Measurements from ENCODE around the gene EXTL2. TPM values are rescaled to one million over a fixed set of nuclear protein-coding genes. Genes with fewer than 3 reads are reported as not detected.
"Not testable (repeated sequence)": the region's sequence is repeated elsewhere in the genome, so short reads cannot be mapped to it uniquely, and the experiment has no call there.

The EXTL2 gene
- total and polyA plus RNA-seq, 2 donors (not counting 3 experiments of a cell fraction or from before 2014, with no cell fraction given) = 19.4 to 30.7 TPM

GRCh38 chr1:100891380-100891779 lies 3.3 kb downstream of the EXTL2 start:
- no peak for DNase-seq (ENCODE audit: low read depth, low spot score)
- no peaks in the 10 kb centered on the region for H3K27me3 ChIP-seq (ENCODE audit: control insufficient read depth in 2 of 2, insufficient read depth in 2 of 2, low read length in 2 of 2)
- no peak overlapping the region for H3K27ac ChIP-seq (ENCODE audit: insufficient read depth, low read depth, low read length)
- no peaks in the 10 kb centered on the region for H3K36me3 ChIP-seq (ENCODE audit: control insufficient read depth in 2 of 2, extremely low read depth in 1 of 2, insufficient read depth in 2 of 2, low read length in 2 of 2)
- H3K9me1 ChIP-seq (replicated peaks; ENCODE audit: control insufficient read depth, extremely low read depth, insufficient read depth, low read length) = no peaks in the 10 kb centered on the region
- no peaks in the 10 kb centered on the region for H4K20me1 ChIP-seq (replicated peaks; ENCODE audit: control insufficient read depth, extremely low read depth, insufficient read depth, low read length)
- FAIRE-seq = no peak
- ChIA-PET POLR2A (no interaction called here), CTCF (no interaction called here)
- no TSS peak for BruUV-seq (replicated peaks)
- intact Hi-C loops (cut with micrococcal nuclease) (loop anchor here (5.0 to 10.0 kb wide), 2 partner anchors 539 to 757 kb away; partner anchors contain the start of genes CDC14A, SASS6 and TRMT13), dilution Hi-C loops (cut with MboI; ENCODE audit: extremely low pct_ligation_motif_present, low sequenced_read_pairs) (no loop called here)
- no peak overlapping the region for H3K9ac ChIP-seq (replicated peaks; ENCODE audit: extremely low read depth, insufficient read depth, low read length)
- no peak for TF ChIP-seq MYC (IDR thresholded peaks at IDR 0.05; ENCODE audit: low read depth, low read length)
- TF ChIP-seq MAX (IDR thresholded peaks at IDR 0.05; ENCODE audit: insufficient read depth, insufficient read length) = no peak
- TF ChIP-seq GATA2 (IDR thresholded peaks at IDR 0.05; ENCODE audit: insufficient read depth, insufficient read length, low read depth, low read length) = no peak
- no peak for TF ChIP-seq JUN (IDR thresholded peaks at IDR 0.05; ENCODE audit: borderline replicate concordance, insufficient read depth, insufficient read length, low read depth)
- no peak for TF ChIP-seq POLR2A (IDR thresholded peaks at IDR 0.05; ENCODE audit: low read depth, low read length)
- TF ChIP-seq EZH2 (IDR thresholded peaks at IDR 0.05; ENCODE audit: borderline replicate concordance, low read depth, low read length, severe bottlenecking) = no peak
- TF ChIP-seq CTCF (IDR thresholded peaks at IDR 0.05; ENCODE audit: extremely low read depth in 1 of 2, insufficient read depth in 1 of 2, low read depth in 1 of 2, low read length in 2 of 2) = no peak
- TF ChIP-seq POLR2AphosphoS5 (IDR thresholded peaks at IDR 0.05; ENCODE audit: insufficient read depth, low read depth, low read length) = no peak
- TF ChIP-seq FOS (IDR thresholded peaks at IDR 0.05; ENCODE audit: borderline replicate concordance, insufficient read depth, low read length) = no peak
- peaks cover 29% of the 10 kb centered on the region for H3K79me2 ChIP-seq (ENCODE audit: control insufficient read depth, insufficient read depth, low read length)
- no peak overlapping the region for H3K4me3 ChIP-seq (replicated peaks in 1 of 3; ENCODE audit: insufficient read depth in 1 of 3, low read depth in 1 of 3, low read length in 3 of 3)
- H3K9me3 ChIP-seq (replicated peaks; ENCODE audit: control insufficient read depth, insufficient read depth, low read length) = peaks cover 3% of the 10 kb centered on the region
- no peak overlapping the region for H3K4me2 ChIP-seq (ENCODE audit: insufficient read depth, low read length)
- H2AFZ ChIP-seq (ENCODE audit: low read depth, low read length) = no peak overlapping the region
- H3K4me1 ChIP-seq (ENCODE audit: control insufficient read depth, extremely low read depth, insufficient read depth, low read length) = peaks cover 12% of the 10 kb centered on the region

- H3K27ac ChIP-seq (ENCODE audit: insufficient read depth, low read depth, low read length); POLR2A ChIA-PET; H3K4me3 ChIP-seq (replicated peaks in 1 of 3; ENCODE audit: insufficient read depth in 1 of 3, low read depth in 1 of 3, low read length in 3 of 3); CTCF ChIA-PET; H2AFZ ChIP-seq (ENCODE audit: low read depth, low read length); H3K9ac ChIP-seq (replicated peaks; ENCODE audit: extremely low read depth, insufficient read depth, low read length); H4K20me1 ChIP-seq (replicated peaks; ENCODE audit: control insufficient read depth, extremely low read depth, insufficient read depth, low read length); H3K36me3 ChIP-seq (ENCODE audit: control insufficient read depth in 2 of 2, extremely low read depth in 1 of 2, insufficient read depth in 2 of 2, low read length in 2 of 2); H3K9me1 ChIP-seq (replicated peaks; ENCODE audit: control insufficient read depth, extremely low read depth, insufficient read depth, low read length); DNase-seq (ENCODE audit: low read depth, low spot score); dilution Hi-C loops (cut with MboI; ENCODE audit: extremely low pct_ligation_motif_present, low sequenced_read_pairs); H3K4me2 ChIP-seq (ENCODE audit: insufficient read depth, low read length); H3K27me3 ChIP-seq (ENCODE audit: control insufficient read depth in 2 of 2, insufficient read depth in 2 of 2, low read length in 2 of 2); H3K9me3 ChIP-seq (replicated peaks; ENCODE audit: control insufficient read depth, insufficient read depth, low read length); BruUV-seq (replicated peaks); FAIRE-seq: not testable (repeated sequence)
- peaks cover 25% of the 10 kb centered on the region for H3K79me2 ChIP-seq (ENCODE audit: control insufficient read depth, insufficient read depth, low read length)
- intact Hi-C loops (cut with micrococcal nuclease) = loop anchor here (5.0 to 10.0 kb wide), 2 partner anchors 538 to 755 kb away; partner anchors contain the start of genes CDC14A, SASS6 and TRMT13
- peaks cover 12% of the 10 kb centered on the region for H3K4me1 ChIP-seq (ENCODE audit: control insufficient read depth, extremely low read depth, insufficient read depth, low read length)
These were observed 4.7 kb downstream of the EXTL2 start for GRCh38 chr1:100889869-100890482.

- BruUV-seq (replicated peaks); CTCF ChIA-PET; H3K27ac ChIP-seq (ENCODE audit: insufficient read depth, low read depth, low read length); dilution Hi-C loops (cut with MboI; ENCODE audit: extremely low pct_ligation_motif_present, low sequenced_read_pairs); H3K9me3 ChIP-seq (replicated peaks; ENCODE audit: control insufficient read depth, insufficient read depth, low read length); H3K9me1 ChIP-seq (replicated peaks; ENCODE audit: control insufficient read depth, extremely low read depth, insufficient read depth, low read length); POLR2A ChIA-PET; H4K20me1 ChIP-seq (replicated peaks; ENCODE audit: control insufficient read depth, extremely low read depth, insufficient read depth, low read length); H2AFZ ChIP-seq (ENCODE audit: low read depth, low read length); H3K36me3 ChIP-seq (ENCODE audit: control insufficient read depth in 2 of 2, extremely low read depth in 1 of 2, insufficient read depth in 2 of 2, low read length in 2 of 2); H3K4me2 ChIP-seq (ENCODE audit: insufficient read depth, low read length); FAIRE-seq; H3K4me3 ChIP-seq (replicated peaks in 1 of 3; ENCODE audit: insufficient read depth in 1 of 3, low read depth in 1 of 3, low read length in 3 of 3); intact Hi-C loops (cut with micrococcal nuclease); H3K9ac ChIP-seq (replicated peaks; ENCODE audit: extremely low read depth, insufficient read depth, low read length); H3K27me3 ChIP-seq (ENCODE audit: control insufficient read depth in 2 of 2, insufficient read depth in 2 of 2, low read length in 2 of 2); DNase-seq (ENCODE audit: low read depth, low spot score): not testable (repeated sequence)
- Histone ChIP-seq H3K79me2 (ENCODE audit: control insufficient read depth, insufficient read depth, low read length) (peaks cover 25% of the 10 kb centered on the region), H3K4me1 (ENCODE audit: control insufficient read depth, extremely low read depth, insufficient read depth, low read length) (peaks cover 13% of the 10 kb centered on the region)
These were observed 5.6 kb downstream of the EXTL2 start for GRCh38 chr1:100889007-100889406.

Measured in endothelial cell of umbilical vein (primary cell).